Ishikawa (cell line): ENCODE measurements around the gene TEAD1.

Experiments used
- CEBPB ChIP-seq: IDR thresholded peaks from 2 replicates; pipeline ENCODE4 v1.6.1; 2012
- EGR1 ChIP-seq: IDR thresholded peaks from 2 replicates; pipeline ENCODE4 v1.6.1; 2012
- EP300 ChIP-seq: IDR thresholded peaks from 2 replicates; pipeline ENCODE4 v1.6.1; 2012; ENCODE audit warnings: borderline replicate concordance
- FOXM1 ChIP-seq: IDR thresholded peaks from 2 replicates; pipeline ENCODE4 v1.6.1; 2012; ENCODE audit warnings: low read depth, borderline replicate concordance
- RAD21 ChIP-seq: IDR thresholded peaks from 2 replicates; pipeline ENCODE4 v1.6.1; 2012; ENCODE audit warnings: low read depth
- TAF1 ChIP-seq: IDR thresholded peaks from 2 replicates; pipeline ENCODE4 v1.6.1; 2012; ENCODE audit warnings: low read depth, mild to moderate bottlenecking
- TEAD4 ChIP-seq: IDR thresholded peaks from 2 replicates; pipeline ENCODE4 v1.6.1; 2012
- YY1 ChIP-seq: IDR thresholded peaks from 2 replicates; pipeline ENCODE4 v1.6.1; 2012; ENCODE audit warnings: low read depth
- TF ChIP-seq, protein P1 (sequence below): IDR thresholded peaks from 2 replicates; pipeline ENCODE4 v1.6.1; 2012; ENCODE audit warnings: low read depth, mild to moderate bottlenecking
- TF ChIP-seq, protein P2 (sequence below): IDR thresholded peaks from 2 replicates; pipeline ENCODE4 v1.6.1; 2012
- TF ChIP-seq, protein P3 (sequence below): IDR thresholded peaks from 2 replicates; pipeline ENCODE4 v1.6.1; 2012

DNA sequence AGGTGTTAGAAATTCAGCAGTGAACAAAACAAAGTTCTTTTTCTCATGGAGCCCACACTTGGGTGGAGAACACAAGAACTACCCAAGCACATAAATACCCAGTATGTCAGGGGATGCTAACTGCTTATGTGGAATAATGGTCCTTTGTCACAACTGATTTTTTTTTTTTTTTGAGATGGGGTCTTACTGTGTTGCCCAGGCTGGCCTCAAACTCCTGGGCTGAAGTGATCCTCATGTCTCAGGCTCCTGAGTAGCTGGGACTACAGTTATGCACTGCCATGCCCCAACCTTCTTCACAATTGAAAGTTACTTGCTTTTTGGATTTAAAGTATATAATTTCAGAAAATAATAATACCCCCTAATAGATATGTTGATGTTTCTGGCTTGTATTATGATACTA is 212.3 kb downstream of the TEAD1 start:
- TF ChIP-seq EP300 (no peak), TAF1 (no peak), EGR1 (no peak), YY1 (no peak), CEBPB (no peak), TEAD4 (no peak), RAD21 (no peak), FOXM1 (no peak)
- TF ChIP-seq, protein P1, sequence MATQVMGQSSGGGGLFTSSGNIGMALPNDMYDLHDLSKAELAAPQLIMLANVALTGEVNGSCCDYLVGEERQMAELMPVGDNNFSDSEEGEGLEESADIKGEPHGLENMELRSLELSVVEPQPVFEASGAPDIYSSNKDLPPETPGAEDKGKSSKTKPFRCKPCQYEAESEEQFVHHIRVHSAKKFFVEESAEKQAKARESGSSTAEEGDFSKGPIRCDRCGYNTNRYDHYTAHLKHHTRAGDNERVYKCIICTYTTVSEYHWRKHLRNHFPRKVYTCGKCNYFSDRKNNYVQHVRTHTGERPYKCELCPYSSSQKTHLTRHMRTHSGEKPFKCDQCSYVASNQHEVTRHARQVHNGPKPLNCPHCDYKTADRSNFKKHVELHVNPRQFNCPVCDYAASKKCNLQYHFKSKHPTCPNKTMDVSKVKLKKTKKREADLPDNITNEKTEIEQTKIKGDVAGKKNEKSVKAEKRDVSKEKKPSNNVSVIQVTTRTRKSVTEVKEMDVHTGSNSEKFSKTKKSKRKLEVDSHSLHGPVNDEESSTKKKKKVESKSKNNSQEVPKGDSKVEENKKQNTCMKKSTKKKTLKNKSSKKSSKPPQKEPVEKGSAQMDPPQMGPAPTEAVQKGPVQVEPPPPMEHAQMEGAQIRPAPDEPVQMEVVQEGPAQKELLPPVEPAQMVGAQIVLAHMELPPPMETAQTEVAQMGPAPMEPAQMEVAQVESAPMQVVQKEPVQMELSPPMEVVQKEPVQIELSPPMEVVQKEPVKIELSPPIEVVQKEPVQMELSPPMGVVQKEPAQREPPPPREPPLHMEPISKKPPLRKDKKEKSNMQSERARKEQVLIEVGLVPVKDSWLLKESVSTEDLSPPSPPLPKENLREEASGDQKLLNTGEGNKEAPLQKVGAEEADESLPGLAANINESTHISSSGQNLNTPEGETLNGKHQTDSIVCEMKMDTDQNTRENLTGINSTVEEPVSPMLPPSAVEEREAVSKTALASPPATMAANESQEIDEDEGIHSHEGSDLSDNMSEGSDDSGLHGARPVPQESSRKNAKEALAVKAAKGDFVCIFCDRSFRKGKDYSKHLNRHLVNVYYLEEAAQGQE, result no peak
- TF ChIP-seq, protein P2, sequence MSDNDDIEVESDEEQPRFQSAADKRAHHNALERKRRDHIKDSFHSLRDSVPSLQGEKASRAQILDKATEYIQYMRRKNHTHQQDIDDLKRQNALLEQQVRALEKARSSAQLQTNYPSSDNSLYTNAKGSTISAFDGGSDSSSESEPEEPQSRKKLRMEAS, result no peak
- TF ChIP-seq, protein P3, sequence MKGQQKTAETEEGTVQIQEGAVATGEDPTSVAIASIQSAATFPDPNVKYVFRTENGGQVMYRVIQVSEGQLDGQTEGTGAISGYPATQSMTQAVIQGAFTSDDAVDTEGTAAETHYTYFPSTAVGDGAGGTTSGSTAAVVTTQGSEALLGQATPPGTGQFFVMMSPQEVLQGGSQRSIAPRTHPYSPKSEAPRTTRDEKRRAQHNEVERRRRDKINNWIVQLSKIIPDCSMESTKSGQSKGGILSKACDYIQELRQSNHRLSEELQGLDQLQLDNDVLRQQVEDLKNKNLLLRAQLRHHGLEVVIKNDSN, result no peak
